Measurements from ENCODE around the gene IL19.

IL19 gene

DNA sequence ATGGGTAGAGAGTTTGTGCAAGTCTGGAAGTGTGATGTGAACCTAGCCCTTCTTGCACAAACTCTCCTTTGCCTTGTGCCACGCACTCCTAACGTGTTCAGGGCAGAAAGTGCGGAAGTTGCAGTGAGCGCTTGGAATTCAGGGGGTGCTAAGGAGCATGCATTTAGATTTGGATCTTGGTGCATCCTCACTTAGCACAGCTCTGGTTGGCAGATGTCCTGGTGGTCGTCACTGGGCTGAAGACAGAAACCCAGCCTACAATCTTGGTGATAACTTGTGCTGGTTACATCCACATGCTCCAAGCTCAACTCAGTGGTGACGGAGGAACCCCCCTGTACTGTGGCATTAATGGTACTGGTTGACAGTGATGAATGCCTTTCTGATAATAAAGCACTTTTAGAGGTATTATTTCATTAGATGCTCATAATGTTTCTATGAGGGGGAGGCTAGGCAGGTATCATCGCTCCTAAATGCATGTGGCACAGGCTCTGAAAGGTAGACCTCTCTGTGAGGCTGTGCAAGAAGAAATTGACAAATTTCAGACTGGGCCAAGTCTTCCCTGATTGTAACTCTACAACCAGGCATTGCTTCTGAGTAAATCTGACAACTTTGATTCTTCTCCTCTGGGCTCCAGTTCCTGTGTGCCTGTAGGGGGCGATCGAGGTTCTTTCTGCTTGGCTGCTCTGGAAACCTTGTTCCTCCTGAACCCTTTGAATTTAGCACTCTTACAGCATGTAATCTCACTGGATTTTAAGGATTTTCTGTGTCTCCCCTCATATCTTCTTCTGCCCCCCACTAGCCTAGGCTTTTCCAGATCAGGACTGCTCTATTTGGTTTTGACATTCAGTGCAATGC is 45.2 kb upstream of the IL19 start:
- peak; percentile 83 for ATAC-seq
- TF ChIP-seq TOX (CRISPR knock-in tag; IDR thresholded peaks at IDR 0.05; ENCODE audit: borderline replicate concordance) (no peak), ZFP3 (CRISPR knock-in tag; IDR thresholded peaks at IDR 0.05) (no peak), ZNF70 (CRISPR knock-in tag; IDR thresholded peaks at IDR 0.05) (no peak), BACH2 (CRISPR knock-in tag; IDR thresholded peaks at IDR 0.05; ENCODE audit: borderline replicate concordance) (no peak), RARB (CRISPR knock-in tag; IDR thresholded peaks at IDR 0.05) (no peak), CSDC2 (CRISPR knock-in tag; IDR thresholded peaks at IDR 0.05) (no peak), GLIS3 (CRISPR knock-in tag; IDR thresholded peaks at IDR 0.05) (no peak), SNAI2 (CRISPR knock-in tag; IDR thresholded peaks at IDR 0.05) (no peak), ESRRG (CRISPR knock-in tag; IDR thresholded peaks at IDR 0.05) (no peak), ZC3H10 (CRISPR knock-in tag; IDR thresholded peaks at IDR 0.05) (no peak), ISL1 (CRISPR knock-in tag; IDR thresholded peaks at IDR 0.05) (no peak), ARNTL (CRISPR knock-in tag; IDR thresholded peaks at IDR 0.05; ENCODE audit: borderline replicate concordance, low read depth) (no peak), OSR1 (CRISPR knock-in tag; IDR thresholded peaks at IDR 0.05) (no peak), PPARA (CRISPR knock-in tag; IDR thresholded peaks at IDR 0.05; ENCODE audit: borderline replicate concordance) (no peak), ZNF8 (CRISPR knock-in tag; IDR thresholded peaks at IDR 0.05) (no peak), TCF4 (CRISPR knock-in tag; IDR thresholded peaks at IDR 0.05; ENCODE audit: borderline replicate concordance) (no peak), ZNF565 (CRISPR knock-in tag; conservative IDR thresholded peaks at IDR 0.05; ENCODE audit: low read depth) (no peak)
- TF ChIP-seq, protein P1, sequence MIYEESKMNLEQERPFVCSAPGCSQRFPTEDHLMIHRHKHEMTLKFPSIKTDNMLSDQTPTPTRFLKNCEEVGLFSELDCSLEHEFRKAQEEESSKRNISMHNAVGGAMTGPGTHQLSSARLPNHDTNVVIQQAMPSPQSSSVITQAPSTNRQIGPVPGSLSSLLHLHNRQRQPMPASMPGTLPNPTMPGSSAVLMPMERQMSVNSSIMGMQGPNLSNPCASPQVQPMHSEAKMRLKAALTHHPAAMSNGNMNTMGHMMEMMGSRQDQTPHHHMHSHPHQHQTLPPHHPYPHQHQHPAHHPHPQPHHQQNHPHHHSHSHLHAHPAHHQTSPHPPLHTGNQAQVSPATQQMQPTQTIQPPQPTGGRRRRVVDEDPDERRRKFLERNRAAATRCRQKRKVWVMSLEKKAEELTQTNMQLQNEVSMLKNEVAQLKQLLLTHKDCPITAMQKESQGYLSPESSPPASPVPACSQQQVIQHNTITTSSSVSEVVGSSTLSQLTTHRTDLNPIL (CRISPR knock-in tag; IDR thresholded peaks at IDR 0.05; ENCODE audit: low read depth), result no peak
- TF ChIP-seq, protein P2, sequence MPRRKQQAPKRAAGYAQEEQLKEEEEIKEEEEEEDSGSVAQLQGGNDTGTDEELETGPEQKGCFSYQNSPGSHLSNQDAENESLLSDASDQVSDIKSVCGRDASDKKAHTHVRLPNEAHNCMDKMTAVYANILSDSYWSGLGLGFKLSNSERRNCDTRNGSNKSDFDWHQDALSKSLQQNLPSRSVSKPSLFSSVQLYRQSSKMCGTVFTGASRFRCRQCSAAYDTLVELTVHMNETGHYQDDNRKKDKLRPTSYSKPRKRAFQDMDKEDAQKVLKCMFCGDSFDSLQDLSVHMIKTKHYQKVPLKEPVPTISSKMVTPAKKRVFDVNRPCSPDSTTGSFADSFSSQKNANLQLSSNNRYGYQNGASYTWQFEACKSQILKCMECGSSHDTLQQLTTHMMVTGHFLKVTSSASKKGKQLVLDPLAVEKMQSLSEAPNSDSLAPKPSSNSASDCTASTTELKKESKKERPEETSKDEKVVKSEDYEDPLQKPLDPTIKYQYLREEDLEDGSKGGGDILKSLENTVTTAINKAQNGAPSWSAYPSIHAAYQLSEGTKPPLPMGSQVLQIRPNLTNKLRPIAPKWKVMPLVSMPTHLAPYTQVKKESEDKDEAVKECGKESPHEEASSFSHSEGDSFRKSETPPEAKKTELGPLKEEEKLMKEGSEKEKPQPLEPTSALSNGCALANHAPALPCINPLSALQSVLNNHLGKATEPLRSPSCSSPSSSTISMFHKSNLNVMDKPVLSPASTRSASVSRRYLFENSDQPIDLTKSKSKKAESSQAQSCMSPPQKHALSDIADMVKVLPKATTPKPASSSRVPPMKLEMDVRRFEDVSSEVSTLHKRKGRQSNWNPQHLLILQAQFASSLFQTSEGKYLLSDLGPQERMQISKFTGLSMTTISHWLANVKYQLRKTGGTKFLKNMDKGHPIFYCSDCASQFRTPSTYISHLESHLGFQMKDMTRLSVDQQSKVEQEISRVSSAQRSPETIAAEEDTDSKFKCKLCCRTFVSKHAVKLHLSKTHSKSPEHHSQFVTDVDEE (CRISPR knock-in tag; IDR thresholded peaks at IDR 0.05), result no peak
- TF ChIP-seq, protein P3, sequence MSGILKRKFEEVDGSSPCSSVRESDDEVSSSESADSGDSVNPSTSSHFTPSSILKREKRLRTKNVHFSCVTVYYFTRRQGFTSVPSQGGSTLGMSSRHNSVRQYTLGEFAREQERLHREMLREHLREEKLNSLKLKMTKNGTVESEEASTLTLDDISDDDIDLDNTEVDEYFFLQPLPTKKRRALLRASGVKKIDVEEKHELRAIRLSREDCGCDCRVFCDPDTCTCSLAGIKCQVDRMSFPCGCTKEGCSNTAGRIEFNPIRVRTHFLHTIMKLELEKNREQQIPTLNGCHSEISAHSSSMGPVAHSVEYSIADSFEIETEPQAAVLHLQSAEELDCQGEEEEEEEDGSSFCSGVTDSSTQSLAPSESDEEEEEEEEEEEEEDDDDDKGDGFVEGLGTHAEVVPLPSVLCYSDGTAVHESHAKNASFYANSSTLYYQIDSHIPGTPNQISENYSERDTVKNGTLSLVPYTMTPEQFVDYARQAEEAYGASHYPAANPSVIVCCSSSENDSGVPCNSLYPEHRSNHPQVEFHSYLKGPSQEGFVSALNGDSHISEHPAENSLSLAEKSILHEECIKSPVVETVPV (CRISPR knock-in tag; IDR thresholded peaks at IDR 0.05), result no peak

DNA sequence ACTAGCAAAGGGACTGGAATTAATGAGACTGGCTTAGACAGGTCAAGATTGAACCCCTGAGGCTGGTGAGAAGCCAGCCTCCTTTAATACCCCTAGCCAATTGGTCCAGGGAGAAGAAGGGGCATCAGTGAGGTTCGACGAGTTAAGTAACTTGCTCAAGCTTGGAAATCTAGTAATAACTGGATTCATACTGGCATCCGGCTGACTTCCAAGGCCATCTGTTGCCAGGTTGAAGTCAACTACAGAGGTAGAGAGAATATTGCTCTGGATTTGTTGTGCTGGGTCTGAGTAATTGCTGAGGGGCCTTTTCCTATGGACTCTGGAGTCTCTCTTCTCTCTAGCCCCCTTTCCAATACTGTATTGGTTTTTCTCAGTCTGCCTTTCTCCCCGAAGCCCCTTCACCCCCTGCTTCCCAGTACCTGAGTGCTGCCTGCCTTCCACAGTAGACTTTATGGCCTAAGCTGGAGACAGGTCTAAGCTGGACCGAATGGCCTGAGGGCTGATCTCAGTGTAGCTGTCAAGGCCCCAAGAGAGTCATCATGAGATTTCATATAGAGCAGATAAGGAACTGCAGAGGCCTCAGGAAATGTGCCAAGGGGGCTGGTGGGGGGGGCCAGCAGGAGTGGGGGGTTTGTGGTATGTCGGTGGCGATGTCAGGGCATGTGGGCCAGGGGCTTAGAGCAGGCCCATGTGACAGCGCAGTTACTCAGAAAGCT is 42.4 kb upstream of the IL19 start:
- TF ChIP-seq ZNF8 (CRISPR knock-in tag; IDR thresholded peaks at IDR 0.05) (no peak), TOX (CRISPR knock-in tag; IDR thresholded peaks at IDR 0.05; ENCODE audit: borderline replicate concordance) (no peak)
- no peak for ATAC-seq

DNA sequence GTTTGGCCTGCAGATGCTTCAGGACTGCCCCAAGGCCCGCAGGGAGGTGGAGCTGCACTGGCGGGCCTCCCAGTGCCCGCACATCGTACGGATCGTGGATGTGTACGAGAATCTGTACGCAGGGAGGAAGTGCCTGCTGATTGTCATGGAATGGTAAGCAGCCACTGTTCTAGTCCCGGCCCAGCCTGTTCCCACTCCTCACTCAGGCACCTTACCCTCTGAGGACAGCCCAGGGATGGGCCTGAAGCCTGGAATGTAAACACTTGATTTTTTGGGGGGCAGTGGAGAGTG is 41.9 kb upstream of the IL19 start:
- TF ChIP-seq RARB (CRISPR knock-in tag; IDR thresholded peaks at IDR 0.05), result no peak
- no peak for TF ChIP-seq ZFP3 (CRISPR knock-in tag; IDR thresholded peaks at IDR 0.05)
- TF ChIP-seq, protein P2 (CRISPR knock-in tag; IDR thresholded peaks at IDR 0.05), result no peak
- ATAC-seq, result no peak
